CMK (cell line): Measurements from ENCODE around the gene PARD3B.
"Not testable (repeated sequence)": the region's sequence is repeated elsewhere in the genome, so short reads cannot be mapped to it uniquely, and the experiment has no call there.

Experiments
- DNase-seq: peaks from one replicate; pipeline ENCODE4 v3.0.0-alpha.2; 2010; ENCODE audit warnings: low read depth

PARD3B gene

DNA sequence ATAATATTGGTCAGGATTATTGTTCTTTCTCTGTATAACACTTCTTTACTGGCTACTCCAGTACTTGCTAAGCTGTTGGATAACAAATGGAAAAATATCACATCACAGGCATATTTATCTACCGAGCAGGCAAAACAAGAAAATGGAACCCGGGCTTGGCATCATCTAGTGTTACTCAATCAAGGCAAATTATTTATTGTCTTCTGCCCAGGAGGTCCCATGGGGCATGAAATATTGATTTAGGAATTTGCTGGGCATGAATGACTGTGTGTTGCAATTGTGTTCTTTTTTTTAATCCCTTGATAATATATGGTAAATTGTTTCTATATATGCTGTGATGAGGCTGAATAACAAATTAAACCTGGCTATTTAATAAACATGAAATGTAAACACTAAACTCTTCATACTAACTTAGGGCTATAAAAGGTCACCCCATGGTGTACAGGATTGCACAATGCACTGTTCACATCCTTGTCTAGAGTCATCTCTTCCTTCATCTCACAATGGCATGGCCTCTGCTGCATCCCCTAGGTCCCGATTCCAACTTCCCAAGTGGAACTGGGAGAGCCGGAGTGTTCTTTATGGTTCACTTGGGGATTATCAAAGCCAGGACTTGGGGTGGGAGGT lies 2.2 kb upstream of the PARD3B start:
- DNase-seq, result no peak

DNA sequence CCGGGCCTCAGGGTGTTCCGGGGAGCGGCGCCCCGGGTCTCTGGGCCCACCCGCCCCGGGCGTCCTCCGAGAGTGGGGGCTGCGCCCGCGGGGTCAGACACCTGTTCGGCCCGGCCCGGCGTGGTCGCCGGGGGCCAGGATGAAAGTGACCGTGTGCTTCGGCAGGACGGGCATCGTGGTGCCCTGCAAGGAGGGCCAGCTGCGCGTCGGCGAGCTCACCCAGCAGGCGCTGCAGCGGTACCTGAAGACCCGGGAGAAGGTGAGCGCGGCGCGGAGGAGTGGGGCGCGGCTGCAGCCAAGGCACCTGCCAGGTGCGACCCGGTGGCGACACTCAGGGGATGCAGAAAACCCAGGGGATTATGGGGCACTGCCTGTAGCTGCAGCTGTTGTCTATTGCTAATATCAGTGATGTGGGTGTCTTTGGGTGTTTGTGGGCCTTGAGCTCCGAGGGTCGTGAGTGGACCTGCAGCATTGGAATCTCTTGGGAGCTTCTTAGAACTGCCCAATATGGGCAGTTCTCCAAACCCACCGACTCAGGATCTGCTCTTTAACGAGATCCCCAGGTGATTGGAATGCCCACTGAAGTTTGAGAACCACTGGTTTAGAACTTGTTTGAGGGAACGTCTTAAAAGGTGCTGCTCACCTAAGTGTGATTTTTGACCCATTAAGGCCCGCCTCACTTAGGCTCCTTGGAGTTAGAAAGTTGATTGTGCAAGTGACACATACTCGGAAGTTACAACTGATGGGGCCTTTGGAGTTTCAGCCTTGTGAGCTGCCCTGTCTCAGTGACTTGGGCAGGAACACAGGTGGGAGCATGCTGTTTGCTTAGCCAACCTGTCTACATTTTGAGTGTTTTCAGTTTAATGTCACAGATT lies 823 bp downstream of the PARD3B start:
- no peak for DNase-seq

DNA sequence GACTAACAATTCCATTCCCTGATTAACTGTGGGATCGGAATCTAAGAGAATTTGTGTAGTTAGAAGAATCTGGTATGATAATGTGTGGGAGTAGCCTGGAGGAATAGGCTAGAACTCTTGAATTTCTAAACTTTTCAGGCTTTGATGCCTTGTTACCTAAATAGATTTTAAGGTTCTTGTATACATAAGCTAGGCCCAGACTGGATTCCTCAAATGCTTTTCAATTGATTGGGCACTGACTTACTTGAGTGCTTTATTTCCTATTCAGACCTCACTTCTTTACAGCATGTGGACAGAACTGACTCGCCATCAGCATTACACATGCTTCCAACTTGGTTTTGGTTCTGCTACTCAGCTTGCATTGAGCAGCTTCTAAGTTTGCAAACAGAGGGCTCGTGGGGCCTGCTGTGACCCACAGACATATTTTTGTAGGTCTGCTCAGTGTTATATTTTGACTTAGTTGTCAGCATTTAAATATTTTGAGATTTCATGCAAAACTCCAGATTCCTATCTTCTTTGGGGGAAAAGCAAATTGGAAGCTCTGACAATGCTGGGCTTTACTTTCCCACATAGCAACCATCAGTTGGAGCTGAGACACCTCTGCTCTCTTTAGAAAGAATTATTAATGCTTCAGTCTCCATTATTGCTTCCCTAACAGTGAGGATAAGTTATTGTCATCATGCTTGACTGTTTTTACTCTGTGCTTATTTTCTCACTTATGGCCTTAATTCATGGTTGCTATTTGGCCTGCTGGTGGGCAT lies 5.7 kb downstream of the PARD3B start:
- DNase-seq, result no peak

DNA sequence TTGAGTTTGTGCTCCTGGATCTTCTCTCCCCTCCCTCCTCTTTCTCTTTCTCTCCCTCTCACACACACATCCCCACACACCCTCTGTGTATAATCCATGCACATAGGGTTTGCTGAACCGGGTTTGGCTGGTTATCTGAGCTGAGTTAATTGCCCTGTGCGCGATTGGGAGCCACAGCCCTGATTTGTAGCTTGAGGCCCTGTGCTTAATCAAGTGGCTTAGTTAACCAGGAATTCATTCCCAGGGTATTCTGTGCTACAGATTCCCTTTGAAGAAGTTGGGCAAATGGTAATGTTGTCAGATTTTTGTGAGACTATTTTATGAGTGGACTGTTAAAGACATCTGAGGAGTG lies 6.2 kb downstream of the PARD3B start:
- no peak for DNase-seq

DNA sequence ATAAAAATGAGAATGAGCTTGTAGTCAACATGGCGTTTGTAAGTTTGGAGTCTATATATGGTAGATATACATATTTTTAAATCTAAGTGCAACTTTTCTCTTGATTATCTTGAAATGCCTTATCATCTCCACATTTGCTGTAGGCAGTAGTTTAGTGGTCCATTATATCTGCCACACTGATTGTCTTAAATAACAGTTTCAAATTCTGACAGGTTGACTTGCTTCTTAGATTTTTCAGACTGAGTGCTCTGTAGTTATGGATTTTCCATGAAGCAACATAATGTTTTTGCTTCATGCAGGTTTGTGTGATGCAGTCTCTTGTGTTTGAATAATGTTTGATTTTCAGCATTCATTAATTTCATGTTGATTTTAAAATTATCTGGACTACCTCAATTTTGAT lies 12.3 kb downstream of the PARD3B start:
- no peak for DNase-seq

DNA sequence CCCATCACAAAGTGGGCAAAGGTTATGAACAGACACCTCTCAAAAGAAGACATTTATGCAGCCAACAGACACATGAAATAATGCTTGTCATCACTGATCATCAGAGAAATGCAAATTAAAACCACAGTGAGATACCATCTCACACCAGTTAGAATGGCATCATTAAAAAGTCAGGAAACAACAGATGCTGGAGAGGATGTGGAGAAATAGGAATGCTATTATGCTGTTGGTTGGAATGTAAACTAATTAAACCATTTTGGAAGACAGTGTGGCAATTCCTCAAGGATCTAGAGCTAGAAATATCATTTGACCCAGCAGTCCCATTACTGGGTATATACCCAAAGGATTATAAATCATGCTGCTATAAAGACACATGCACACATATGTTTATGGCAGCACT lies 14.1 kb downstream of the PARD3B start:
- not testable (repeated sequence) for DNase-seq

DNA sequence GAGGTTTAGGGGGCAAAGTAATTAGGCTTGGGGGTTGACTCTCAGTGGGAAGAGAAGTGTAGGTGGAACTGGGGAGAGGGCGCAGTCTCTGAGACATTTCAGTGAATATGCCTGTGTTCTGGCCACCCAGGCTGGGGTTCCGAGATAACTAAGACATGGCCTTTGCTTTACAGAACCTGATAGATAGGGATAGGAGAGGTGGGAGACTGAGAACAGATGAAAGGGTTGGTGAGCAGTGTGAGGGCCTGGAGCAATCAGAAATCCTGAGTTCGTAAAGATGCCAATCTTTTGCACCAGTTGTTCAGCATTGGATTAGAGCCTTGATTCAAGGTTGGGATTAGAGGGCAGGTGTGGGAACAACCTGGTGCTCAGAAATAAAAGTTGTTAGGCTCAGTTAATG lies 15.6 kb downstream of the PARD3B start:
- no peak for DNase-seq

DNA sequence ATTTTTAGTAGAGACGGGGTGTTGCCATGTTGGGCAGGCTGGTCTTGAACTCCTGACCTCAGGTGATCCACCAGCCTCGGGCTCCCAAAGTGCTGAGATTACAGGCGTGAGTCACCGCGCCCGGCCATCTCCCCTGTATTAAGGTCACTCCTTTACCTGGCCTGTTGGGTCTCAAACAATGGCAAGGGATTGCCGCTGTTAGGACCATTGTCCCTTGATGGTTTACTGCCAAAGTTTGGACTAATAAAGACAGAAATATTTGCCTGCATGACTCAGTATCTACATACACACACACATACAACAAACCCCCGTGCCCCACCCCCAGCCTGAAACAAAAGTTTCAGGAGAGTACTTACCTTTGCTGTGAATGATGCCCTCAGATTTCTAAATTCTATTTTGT lies 16.5 kb downstream of the PARD3B start:
- DNase-seq, result no peak

DNA sequence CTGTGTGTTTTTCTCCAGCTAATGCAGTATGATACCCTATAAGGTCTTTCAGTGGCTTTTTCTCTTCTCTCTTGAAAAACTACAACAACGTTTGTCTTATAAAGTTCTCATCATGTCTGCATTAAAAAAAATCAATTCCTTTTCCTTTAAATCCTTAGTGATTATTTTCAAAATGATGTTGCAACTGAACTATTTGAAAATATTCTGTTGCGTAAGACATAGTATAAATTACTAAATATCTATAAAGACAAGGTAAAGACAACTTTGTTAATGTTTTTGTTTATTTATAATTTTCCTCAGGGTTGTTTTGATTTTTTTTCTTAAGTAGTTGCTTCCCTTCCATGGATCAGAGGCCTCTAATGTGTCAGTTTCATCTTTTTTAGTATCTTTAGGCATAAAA lies 21.2 kb downstream of the PARD3B start:
- DNase-seq, result no peak

DNA sequence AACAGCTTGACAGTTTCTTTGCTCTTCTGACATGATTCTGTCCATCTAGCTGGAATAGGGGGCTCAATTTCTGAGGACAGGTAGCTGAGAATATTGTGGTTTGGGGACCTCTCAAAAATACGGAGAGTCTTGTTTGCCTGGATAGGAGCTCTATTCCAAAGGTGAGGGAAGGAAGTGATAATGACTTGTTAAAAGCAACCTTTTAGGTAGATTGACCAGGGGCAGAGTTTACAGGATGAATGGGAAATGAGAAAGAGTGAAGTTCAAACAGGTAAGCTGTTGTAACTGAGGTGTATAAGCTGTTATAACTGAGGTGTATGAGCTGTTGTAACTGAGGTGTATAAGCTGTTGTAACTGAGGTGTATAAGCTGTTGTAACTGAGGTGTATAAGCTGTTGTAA lies 25.1 kb downstream of the PARD3B start:
- no peak for DNase-seq

DNA sequence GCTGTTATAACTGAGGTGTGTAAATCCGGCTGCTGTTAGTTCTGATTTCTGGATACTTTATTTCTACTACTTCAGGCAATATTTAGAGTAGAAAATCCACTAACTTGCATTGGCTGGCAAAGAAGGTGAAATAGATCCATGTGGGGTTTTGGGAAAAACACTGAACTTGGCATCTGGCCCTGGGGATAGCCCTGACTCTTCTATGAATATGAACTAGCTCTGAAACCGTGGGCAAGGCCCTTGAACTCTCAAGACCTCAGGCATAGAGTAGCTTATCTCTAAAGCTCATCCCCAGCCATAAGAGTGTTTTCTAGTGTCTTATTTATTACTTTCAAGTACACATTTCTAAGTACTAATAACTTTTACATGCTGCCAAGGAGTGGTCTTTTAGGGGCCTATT lies 25.8 kb downstream of the PARD3B start:
- DNase-seq, result no peak

DNA sequence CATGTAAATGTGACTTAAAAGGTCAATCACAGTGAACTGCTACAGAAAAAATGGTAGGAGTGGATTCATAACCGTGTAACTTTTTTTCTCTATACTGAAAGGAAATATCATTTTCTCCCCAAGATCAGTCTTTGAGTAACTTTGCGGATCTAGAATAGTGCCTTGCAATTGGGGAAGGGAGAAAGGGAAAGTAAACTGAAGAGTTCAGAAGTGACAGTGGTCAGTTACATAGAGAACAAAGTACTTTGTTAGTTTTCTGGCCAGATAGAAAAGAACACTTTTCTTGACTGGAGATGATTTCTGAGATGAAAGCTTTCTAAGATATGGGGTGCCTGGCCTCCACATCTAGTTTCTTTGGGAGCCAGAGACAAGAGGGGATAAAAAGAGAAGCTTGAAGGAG lies 26.6 kb downstream of the PARD3B start:
- no peak for DNase-seq

DNA sequence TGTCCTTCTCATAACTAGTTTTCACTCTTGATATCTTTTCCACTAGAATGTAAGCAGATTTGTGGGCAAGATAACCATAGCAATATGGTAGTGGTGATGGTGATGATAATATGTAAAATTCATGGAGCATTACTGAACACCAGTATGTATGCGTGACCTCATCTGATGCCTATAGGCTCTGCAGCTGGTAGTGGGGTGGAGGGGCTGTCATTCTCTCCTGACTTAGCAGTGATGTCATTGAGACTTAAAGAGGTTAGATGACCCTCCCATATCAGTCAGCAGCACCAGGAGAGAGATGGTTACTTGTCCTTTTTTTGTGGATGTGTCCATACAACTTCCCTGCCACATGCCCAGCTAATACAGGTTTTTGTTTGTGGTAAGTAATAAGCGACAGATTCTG lies 27.9 kb downstream of the PARD3B start:
- DNase-seq, result no peak

DNA sequence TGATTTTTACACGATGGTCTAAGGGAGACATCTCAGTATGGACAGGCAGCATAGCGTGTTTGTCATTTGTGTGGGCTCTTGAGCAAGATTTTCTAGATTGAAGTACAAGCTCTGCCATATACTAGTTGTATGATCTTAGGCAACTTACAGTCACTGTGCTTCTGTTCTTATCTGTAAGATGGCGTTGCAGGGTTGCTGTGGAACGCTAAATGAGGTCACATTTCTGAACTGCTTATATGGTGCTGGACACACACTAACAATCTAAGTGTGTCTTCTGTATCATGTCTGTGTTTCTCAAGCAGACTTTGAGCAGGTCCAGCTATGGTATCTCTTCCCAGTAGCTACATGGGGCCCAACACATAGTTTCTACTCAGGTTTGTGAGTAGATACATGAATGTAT lies 29.2 kb downstream of the PARD3B start:
- DNase-seq, result no peak

DNA sequence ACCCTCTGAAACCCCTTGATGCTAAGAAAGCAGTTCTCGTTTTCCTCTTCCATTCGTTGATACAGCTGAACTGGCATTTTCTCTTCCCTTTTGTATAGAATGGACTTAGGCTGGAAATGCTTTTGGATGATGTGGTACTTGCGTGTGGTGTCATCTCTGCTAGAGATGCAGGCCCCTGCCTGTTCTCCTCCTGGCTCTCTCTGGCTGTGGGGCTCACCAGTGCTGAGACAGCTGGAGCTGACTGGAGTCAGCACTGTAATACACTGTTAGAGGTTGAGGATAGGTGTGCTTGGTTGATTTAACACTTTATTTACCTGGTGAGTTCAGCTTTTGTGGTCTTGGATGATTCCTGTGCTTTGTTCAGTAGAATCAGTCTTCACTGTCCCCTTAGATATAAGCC lies 30.2 kb downstream of the PARD3B start:
- DNase-seq, result no peak

DNA sequence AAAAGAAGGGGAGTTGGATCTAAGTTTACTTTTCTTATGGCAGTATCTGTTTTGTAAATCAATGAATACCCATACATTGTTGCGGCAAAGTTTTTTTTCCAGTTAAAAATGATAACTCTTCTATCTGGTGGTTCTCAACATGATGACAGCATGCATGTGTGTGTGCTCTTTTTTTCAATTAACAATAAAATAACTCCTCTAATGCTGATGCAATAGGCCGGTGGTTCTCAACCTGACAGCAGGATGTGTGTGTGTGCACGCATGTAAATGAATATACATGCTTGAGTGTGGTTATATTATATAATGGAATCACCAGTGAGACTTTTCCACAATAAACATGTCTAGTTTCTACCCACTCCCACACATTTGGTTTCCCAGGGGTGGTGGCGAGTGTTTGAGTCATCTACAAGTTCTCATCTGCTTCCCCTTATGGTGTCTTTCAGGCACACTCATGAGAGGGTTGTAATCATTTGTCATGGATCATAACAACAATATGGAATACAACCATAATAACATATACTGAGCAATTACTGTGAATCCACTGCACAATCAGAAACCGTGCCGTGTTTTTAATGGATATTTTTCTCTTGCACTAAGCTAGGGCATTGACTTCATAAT lies 31.2 kb downstream of the PARD3B start:
- DNase-seq, result no peak

DNA sequence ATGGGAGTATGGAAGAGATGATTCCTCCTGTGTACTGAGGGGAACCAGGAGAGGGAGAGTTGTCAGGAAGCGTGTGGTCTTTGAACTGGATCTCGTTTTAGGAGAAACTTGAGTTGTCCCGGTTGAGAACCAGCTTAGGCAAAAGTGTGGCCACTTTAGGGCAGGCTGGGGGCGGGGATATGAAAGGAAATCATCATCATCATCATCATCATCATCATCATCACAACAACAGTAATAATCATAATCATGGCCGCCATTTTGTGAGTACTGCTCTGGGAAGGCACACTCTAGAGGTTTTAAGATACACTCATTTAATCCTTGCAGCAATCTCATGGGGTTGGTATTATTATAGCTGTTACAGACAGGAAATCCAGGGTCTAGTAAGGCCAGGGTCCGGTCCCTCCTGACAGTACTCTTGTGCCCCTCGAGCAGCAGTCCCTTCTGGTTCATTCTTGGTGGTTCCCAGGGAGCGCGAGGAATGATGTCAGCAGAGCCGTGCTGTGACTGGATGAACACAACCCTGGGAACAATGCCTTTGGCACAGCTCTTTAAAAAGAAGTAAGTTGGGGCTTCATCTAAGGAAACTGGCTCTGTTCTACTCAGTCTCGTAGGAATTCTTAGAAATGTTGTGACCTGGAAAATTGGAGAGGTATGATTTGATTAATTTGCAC lies 33.8 kb downstream of the PARD3B start:
- no peak for DNase-seq

DNA sequence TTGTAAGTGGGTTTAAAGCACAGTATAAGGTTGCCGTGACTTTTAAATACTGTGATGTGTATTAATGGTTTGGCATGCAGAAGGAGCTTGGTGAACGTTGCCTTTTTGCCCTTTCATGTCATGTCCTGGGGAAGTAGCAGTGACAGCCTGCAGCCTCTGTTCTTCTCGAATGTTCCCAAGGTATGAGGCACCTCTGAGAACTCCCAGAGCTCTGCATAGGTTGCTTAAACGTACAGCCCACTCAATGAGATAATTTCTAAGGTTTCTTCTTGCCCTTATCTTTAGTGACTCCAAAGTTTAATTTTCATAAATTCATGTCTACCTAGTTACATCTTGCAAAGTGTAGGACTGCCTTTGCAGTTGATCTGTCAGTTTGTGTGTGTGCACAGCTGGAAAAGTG lies 36.7 kb downstream of the PARD3B start:
- DNase-seq, result no peak

DNA sequence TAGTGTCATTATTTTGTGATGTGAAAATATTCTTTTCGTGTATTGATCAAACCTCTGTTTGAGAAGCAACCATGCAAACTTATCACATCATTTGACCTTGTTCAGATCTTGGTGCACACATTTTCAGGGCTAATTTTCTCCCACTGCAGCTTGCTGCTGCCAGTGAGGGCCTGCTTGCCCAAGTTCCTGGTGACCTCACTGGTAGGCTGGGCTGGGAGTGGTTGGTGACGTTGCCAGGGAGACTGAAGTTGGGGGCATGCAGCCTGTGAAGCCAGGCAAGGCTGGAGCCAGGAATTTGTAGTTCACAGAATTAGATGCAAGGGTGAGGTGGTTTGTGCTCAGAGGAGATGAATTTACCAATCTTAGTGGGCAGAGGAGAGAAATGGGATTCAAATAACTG lies 38.5 kb downstream of the PARD3B start:
- DNase-seq, result no peak

DNA sequence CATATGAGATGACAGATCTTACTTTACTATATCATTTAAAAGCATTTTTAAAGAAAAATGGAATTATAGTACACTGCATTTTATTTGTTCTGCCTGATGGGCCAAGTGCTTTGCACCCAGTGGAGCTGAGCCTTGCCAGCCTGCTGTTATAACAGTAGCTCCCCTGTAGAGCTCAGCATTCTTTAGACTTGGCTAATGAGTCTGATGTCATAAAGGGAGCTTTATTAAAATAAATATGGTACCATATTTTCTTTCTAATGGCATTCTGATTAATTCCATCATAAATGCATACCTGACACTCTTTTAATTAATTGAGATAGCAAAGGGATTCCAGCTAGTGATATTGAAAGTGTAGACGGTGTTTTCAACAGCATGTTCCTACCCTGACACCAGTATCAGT lies 40.7 kb downstream of the PARD3B start:
- no peak for DNase-seq

DNA sequence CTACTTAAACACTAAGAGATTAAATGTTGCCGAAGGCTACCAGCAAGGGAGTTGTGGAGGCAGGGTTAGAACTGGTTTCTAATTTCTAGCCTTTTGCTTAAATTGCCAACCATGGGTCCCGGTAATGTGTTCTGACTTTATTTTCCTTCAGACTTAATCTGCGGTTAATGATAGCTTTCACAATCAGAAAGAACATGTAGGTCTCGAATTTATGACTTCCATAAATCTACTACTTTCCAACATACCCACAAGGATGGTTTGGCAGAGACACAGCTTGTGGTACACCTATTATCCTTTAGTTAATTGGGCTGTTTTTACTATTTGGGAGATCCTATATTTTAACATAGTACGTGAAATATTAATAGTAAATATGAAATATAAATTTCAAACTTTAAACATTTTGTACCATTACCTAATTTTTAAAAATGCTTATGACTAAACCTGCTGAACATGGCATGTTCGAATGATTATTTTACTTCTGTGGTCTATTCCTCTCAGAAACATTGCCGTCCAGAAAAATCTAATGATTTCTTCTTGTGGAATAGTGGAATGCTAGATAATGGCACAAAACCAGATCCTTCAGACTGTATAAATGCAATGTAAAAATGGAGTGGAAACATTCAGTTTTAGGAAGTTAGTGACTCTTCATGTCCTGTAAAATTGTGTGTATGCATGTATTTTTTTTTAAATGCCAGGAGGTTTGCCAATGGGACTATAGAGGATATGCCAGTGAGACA lies 41.3 kb downstream of the PARD3B start:
- DNase-seq, result no peak

DNA sequence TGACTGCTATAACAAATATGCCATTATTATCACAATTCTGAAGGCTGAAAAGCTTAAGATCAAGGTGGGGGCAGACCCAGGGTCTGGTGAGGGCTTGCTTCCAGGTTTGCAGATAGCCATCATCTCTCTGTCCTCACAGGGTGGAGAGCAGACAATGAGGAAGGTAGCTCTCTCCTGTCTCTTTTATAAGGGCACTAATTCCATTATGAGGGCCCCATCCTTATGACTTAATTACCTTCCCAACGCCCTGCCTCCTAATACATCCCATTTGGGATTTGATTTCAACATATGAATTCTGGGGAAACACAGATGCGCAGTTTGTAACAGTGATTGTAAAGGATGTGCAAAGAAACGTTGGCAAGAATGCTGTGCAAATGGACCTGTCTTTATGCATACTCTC lies 44.8 kb downstream of the PARD3B start:
- DNase-seq, result no peak
